ENCODE results near the gene MAP3K20.

MAP3K20 gene

GRCh38 chr2:173130496-173131465 is 55.1 kb downstream of the MAP3K20 start:
- TF ChIP-seq, protein P1, sequence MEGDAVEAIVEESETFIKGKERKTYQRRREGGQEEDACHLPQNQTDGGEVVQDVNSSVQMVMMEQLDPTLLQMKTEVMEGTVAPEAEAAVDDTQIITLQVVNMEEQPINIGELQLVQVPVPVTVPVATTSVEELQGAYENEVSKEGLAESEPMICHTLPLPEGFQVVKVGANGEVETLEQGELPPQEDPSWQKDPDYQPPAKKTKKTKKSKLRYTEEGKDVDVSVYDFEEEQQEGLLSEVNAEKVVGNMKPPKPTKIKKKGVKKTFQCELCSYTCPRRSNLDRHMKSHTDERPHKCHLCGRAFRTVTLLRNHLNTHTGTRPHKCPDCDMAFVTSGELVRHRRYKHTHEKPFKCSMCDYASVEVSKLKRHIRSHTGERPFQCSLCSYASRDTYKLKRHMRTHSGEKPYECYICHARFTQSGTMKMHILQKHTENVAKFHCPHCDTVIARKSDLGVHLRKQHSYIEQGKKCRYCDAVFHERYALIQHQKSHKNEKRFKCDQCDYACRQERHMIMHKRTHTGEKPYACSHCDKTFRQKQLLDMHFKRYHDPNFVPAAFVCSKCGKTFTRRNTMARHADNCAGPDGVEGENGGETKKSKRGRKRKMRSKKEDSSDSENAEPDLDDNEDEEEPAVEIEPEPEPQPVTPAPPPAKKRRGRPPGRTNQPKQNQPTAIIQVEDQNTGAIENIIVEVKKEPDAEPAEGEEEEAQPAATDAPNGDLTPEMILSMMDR (IDR thresholded peaks at IDR 0.05; ENCODE audit: extremely low read depth, insufficient read depth, missing control alignments): no peak
- in situ Hi-C loops (cut with MboI; ENCODE audit: low pct_unique_long_range_greater_than_20kb, low sequenced_read_pairs, unreplicated experiment): no loop called here
- DNase-seq (ENCODE audit: low spot score): no peak

DNA sequence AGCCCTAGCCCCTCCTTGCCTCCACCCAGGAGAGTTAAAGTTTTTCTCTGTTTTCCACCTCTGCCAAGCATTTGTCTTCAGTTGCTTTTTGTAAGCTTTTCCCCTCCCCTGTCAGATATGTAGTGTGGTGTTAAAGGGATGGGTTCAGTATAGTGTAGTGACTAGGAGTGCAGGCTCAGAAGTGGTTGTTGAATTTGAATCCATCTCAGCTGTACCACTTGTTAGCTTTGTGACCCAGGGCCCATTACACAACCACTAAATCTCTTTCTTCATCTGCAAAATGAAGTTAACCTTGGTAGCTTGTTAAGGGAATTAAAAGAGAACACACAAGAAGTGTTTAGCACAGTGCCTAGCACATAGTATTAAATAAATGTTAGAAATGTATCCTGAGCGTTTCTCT is 56.9 kb downstream of the MAP3K20 start:
- in situ Hi-C loops (cut with MboI; ENCODE audit: low pct_unique_long_range_greater_than_20kb, low sequenced_read_pairs, unreplicated experiment): no loop called here
- DNase-seq (ENCODE audit: low spot score): no peak
- TF ChIP-seq, protein P1 (IDR thresholded peaks at IDR 0.05; ENCODE audit: extremely low read depth, insufficient read depth, missing control alignments): no peak

- no peak for DNase-seq (ENCODE audit: low spot score)
- TF ChIP-seq, protein P1 (IDR thresholded peaks at IDR 0.05; ENCODE audit: extremely low read depth, insufficient read depth, missing control alignments): no peak
Observed at GRCh38 chr2:173134703-173135102, 59.1 kb downstream of the MAP3K20 start.

GRCh38 chr2:173136067-173136466 is 60.4 kb downstream of the MAP3K20 start:
- TF ChIP-seq, protein P1 (IDR thresholded peaks at IDR 0.05; ENCODE audit: extremely low read depth, insufficient read depth, missing control alignments): no peak
- no peak for DNase-seq (ENCODE audit: low spot score)
- in situ Hi-C loops (cut with MboI; ENCODE audit: low pct_unique_long_range_greater_than_20kb, low sequenced_read_pairs, unreplicated experiment): no loop called here

More at GRCh38 chr2:173134703-173135102, 59.1 kb downstream of the MAP3K20 start:
- in situ Hi-C loops (cut with MboI; ENCODE audit: low pct_unique_long_range_greater_than_20kb, low sequenced_read_pairs, unreplicated experiment): no loop called here

DNA sequence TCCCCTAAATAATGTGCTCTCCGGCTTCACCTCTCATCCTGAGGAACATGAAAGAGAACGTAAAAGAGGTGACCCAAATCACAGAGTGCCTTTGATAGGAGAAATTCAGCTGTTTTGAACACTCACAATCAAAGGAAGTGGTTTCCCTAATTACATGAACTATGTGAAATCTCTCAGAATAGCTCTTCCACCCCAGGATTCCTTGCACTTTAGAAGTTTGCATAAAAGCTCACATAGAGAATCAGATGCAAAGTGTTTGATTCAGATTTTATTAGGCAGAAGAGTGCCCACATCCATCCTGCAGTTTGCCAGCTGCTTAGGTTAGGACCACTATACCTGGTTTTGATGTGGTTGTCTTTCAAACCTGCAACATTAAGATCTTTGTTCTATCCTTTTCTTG is 61.0 kb downstream of the MAP3K20 start:
- DNase-seq (ENCODE audit: low spot score): no peak
- TF ChIP-seq, protein P1 (IDR thresholded peaks at IDR 0.05; ENCODE audit: extremely low read depth, insufficient read depth, missing control alignments): no peak
- in situ Hi-C loops (cut with MboI; ENCODE audit: low pct_unique_long_range_greater_than_20kb, low sequenced_read_pairs, unreplicated experiment): no loop called here

GRCh38 chr2:173137610-173138009 is 62.0 kb downstream of the MAP3K20 start:
- no peak for DNase-seq (ENCODE audit: low spot score)
- in situ Hi-C loops (cut with MboI; ENCODE audit: low pct_unique_long_range_greater_than_20kb, low sequenced_read_pairs, unreplicated experiment): no loop called here
- TF ChIP-seq, protein P1 (IDR thresholded peaks at IDR 0.05; ENCODE audit: extremely low read depth, insufficient read depth, missing control alignments): no peak
